Uterus (tissue), 2 donors: ENCODE results near the gene NOS1AP.

Experiments used
- CTCF ChIP-seq, 4 experiments: fragments of 200-600 bp in 2 of 4; fragments of 450-650 bp in 2 of 4; sonication (generic) in 2 of 4; IDR thresholded peaks; one replicate each; pipeline ENCODE4 v1.5.1; 2016 to 2019; ENCODE audit warnings: antibody characterized with exemption in 4 of 4, mild to moderate bottlenecking in 2 of 4, moderate library complexity in 1 of 4
- POLR2A ChIP-seq, 2 donors: fragments of 450-650 bp; IDR thresholded peaks; one replicate each; pipeline ENCODE4 v1.6.1; 2016; ENCODE audit warnings: antibody characterized with exemption in 2 of 2, mild to moderate bottlenecking in 1 of 2, moderate library complexity in 1 of 2

- TF ChIP-seq CTCF (IDR thresholded peaks at IDR 0.05) (no peak), POLR2A (IDR thresholded peaks at IDR 0.05) (no peak)
These were observed 106.0 kb downstream of the NOS1AP start for GRCh38 chr1:162175379-162176081.
